SU-DHL-6 (cell line): ENCODE results near the gene ELAPOR1.

Source experiments
- H2AFZ ChIP-seq: fragments of 200-600 bp; sonication (generic); 2 replicates; pipeline ENCODE4 v1.6.1; 2014; ENCODE audit warnings: low read depth, mild to moderate bottlenecking, moderate library complexity, mixed read lengths, antibody characterized with exemption, low read length; ENCODE audit not compliant: severe bottlenecking
- H3F3A ChIP-seq: fragments of 200-600 bp; shearing (Covaris generic); 2 replicates; pipeline ENCODE4 v1.6.0; 2016; ENCODE audit warnings: antibody characterized with exemption, mild to moderate bottlenecking; ENCODE audit not compliant: insufficient read depth
- H3K27ac ChIP-seq: fragments of 200-600 bp; sonication (generic); 2 replicates; pipeline ENCODE4 v1.5.1; 2016; ENCODE audit warnings: low read depth, mild to moderate bottlenecking, low read length, moderate library complexity, mixed read lengths
- H3K27me3 ChIP-seq: fragments of 200-600 bp; sonication (generic), shearing (Covaris generic); 2 replicates; pipeline ENCODE4 v1.6.0; 2014; ENCODE audit warnings: mild to moderate bottlenecking, low read length
- H3K36me3 ChIP-seq: fragments of 200-600 bp; sonication (generic); 2 replicates; pipeline ENCODE4 v1.6.1; 2014; ENCODE audit warnings: mild to moderate bottlenecking, low read length, mixed read lengths
- H3K4me2 ChIP-seq: fragments of 300-600, 200-600 bp; shearing (Covaris generic), sonication (generic); 2 replicates; pipeline ENCODE4 v1.6.0; 2014; ENCODE audit warnings: low read length, low read depth, mild to moderate bottlenecking; ENCODE audit not compliant: poor library complexity, severe bottlenecking
- H3K4me3 ChIP-seq: fragments of 200-600 bp; sonication (generic); 2 replicates; pipeline ENCODE4 v1.5.1; 2014; ENCODE audit warnings: antibody characterized with exemption, low read length, mild to moderate bottlenecking, mixed read lengths; ENCODE audit not compliant: insufficient read depth, poor library complexity, severe bottlenecking
- H3K79me2 ChIP-seq: fragments of 200-600 bp; sonication (generic); 2 replicates; pipeline ENCODE4 v1.6.1; 2014; ENCODE audit warnings: mild to moderate bottlenecking, low read length, moderate library complexity; ENCODE audit not compliant: insufficient read depth
- H3K9ac ChIP-seq: fragments of 200-600 bp; sonication (generic); 2 replicates; pipeline ENCODE4 v1.7.0; 2014; ENCODE audit warnings: mild to moderate bottlenecking, low read length
- H3K9me2 ChIP-seq: fragments of 200-600 bp; sonication (generic); replicated peaks from 2 replicates; pipeline ENCODE4 v1.6.1; 2014; ENCODE audit warnings: low read length; ENCODE audit not compliant: insufficient read depth
- H3K9me3 ChIP-seq: fragments of 200-600 bp; sonication (generic); 2 replicates; pipeline ENCODE4 v1.6.1; 2014; ENCODE audit warnings: low read length, mixed read lengths; ENCODE audit not compliant: insufficient read depth
- H4K20me1 ChIP-seq: fragments of 200-600 bp; sonication (generic); 2 replicates; pipeline ENCODE4 v1.6.1; 2014; ENCODE audit warnings: low read depth, mild to moderate bottlenecking, antibody characterized with exemption, low read length, moderate library complexity, mixed read lengths
- CTCF ChIP-seq: fragments of 200-600 bp; sonication (generic); IDR thresholded peaks from one replicate; pipeline ENCODE4 v1.5.1; 2017; ENCODE audit warnings: antibody characterized with exemption, mild to moderate bottlenecking, low read length, moderate library complexity; ENCODE audit not compliant: insufficient read depth, poor library complexity, severe bottlenecking
- EZH2phosphoT487 ChIP-seq: fragments of 200-600 bp; sonication (generic), shearing (Covaris generic); conservative IDR thresholded peaks from 2 replicates; pipeline ENCODE4 v1.6.1; 2018; ENCODE audit warnings: mild to moderate bottlenecking, antibody characterized with exemption, low read length, moderate library complexity, mixed read lengths

ELAPOR1 gene

DNA sequence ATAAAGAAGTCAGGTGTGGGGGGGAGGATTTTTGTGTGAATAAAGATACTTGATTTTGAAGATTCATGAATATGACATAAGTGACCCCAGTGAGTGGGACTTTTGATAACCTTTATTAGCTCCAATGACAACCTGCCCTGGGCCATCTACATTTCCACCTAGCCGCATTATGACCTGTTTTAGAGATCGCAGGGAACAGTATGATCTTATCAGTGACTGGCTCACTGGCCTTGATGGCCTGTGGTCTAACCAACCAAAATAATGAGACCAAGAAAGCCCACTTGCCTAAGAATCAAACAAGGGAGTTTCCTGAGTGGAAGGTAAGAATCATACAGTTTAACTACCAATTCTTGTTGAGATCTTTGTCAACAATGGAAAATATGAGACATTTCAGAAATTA, 1.8 kb downstream of the ELAPOR1 start:
- TF ChIP-seq EZH2phosphoT487, result no peak
- no peak for TF ChIP-seq CTCF
- Histone ChIP-seq H3K9ac (no peak overlapping the region), H4K20me1 (no peaks in the 10 kb centered on the region), H3K4me3 (no peak overlapping the region), H3K9me3 (no peaks in the 10 kb centered on the region), H3K27me3 (no peaks in the 10 kb centered on the region), H2AFZ (no peak overlapping the region), H3K36me3 (no peaks in the 10 kb centered on the region), H3F3A (peaks cover 12% of the 10 kb centered on the region; the same call in 1 of the 2 replicates), H3K79me2 (no peaks in the 10 kb centered on the region), H3K27ac (no peak overlapping the region), H3K9me2 (no peaks in the 10 kb centered on the region), H3K4me2 (no peak overlapping the region)

DNA sequence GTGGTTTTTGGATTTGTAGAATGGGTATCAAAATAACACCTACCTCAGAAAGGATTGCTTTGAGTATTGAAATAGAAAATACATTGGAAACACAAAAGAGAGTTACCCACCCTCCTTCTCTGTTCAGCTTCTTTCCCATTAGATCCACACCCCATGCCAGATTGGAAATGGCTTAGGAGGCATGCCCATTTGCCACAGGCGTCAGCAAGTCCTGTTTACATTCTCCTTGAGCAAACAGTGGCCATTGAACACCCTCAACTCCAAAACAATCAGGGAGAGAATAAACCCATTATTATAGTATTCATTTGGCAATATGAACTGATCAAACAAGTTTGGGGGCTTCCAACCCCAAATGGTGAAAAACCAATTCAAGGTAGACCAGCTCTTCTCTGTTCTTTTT, 2.4 kb downstream of the ELAPOR1 start:
- no peak overlapping the region for H2AFZ ChIP-seq
- no peak overlapping the region for H3K4me2 ChIP-seq
- H3K79me2 ChIP-seq, result no peaks in the 10 kb centered on the region
- H3K9ac ChIP-seq, result no peak overlapping the region
- no peaks in the 10 kb centered on the region for H3K36me3 ChIP-seq
- H3K4me3 ChIP-seq, result no peak overlapping the region
- no peaks in the 10 kb centered on the region for H4K20me1 ChIP-seq
- TF ChIP-seq EZH2phosphoT487 (no peak), CTCF (no peak)
- H3K27ac ChIP-seq, result no peak overlapping the region
- peaks cover 12% of the 10 kb centered on the region; the same call in 1 of the 2 replicates for H3F3A ChIP-seq
- H3K27me3 ChIP-seq, result no peaks in the 10 kb centered on the region
- H3K9me2 ChIP-seq, result no peaks in the 10 kb centered on the region
- H3K9me3 ChIP-seq, result no peaks in the 10 kb centered on the region

DNA sequence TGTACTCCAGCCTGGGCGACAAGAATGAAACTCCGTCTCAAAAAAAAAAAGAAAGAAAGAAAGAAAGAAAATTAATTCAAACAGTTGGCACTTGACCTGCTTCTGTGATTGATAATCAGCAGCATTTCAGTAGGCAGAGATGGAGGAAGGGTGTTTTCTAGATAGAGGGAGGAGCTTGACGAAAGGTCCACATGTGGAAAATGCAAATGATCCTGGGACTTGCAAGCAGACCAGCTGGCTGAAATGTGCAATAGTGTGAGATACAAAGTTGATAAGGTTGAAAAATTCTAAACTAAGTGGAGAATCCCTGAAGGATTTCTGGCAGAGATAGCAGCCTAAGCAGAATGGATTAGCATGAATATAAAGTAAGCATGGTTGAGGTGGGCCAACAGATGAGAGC, 4.2 kb downstream of the ELAPOR1 start:
- Histone ChIP-seq H3F3A (0 out of 2 replicates have a peak, but pooled peaks cover under 1% of the 10 kb centered on the region), H3K36me3 (no peaks in the 10 kb centered on the region), H3K9me2 (no peaks in the 10 kb centered on the region), H3K4me3 (no peak overlapping the region), H3K9me3 (no peaks in the 10 kb centered on the region), H3K79me2 (no peaks in the 10 kb centered on the region), H2AFZ (no peak overlapping the region), H3K27me3 (no peaks in the 10 kb centered on the region), H4K20me1 (no peaks in the 10 kb centered on the region), H3K4me2 (no peak overlapping the region), H3K9ac (no peak overlapping the region), H3K27ac (no peak overlapping the region)
- no peak for TF ChIP-seq EZH2phosphoT487
- TF ChIP-seq CTCF, result no peak

DNA sequence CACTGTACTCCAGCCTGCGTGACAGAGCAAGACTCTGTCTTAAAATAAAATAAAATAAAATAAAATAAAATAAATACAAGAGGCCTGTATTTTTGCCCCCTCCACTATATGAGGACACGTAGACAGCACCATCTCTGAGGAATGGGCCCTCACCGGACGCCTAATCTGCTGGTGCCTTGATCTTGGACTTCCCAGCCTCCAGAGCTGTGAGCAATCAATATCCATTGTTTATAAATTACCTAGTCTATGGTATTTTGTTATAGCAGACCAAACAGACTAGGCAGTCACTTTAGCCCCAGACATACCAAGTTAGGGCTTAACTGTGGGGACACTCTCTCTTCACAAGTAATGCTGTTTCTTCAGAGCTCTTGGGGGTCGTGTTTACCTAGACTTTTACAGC, 6.4 kb downstream of the ELAPOR1 start:
- Histone ChIP-seq H3K27me3 (no peaks in the 10 kb centered on the region), H3K9me2 (no peaks in the 10 kb centered on the region), H3F3A (no peaks in the 10 kb centered on the region), H3K9ac (no peak overlapping the region), H4K20me1 (no peaks in the 10 kb centered on the region), H3K27ac (no peak overlapping the region), H2AFZ (no peak overlapping the region), H3K79me2 (no peaks in the 10 kb centered on the region), H3K9me3 (no peaks in the 10 kb centered on the region), H3K36me3 (no peaks in the 10 kb centered on the region), H3K4me2 (no peak overlapping the region), H3K4me3 (no peak overlapping the region)
- no peak for TF ChIP-seq CTCF
